T-helper 1 cell treated with Interleukin-12 subunit alpha and Interleukin-12 subunit beta and Interleukin-4 antibody, amounts not matched to agents 30 μg/mL and 1 μg/mL, for 36 hours (primary cell): Measurements from ENCODE around the gene RTN4.
"Not testable (repeated sequence)": the region's sequence is repeated elsewhere in the genome, so short reads cannot be mapped to it uniquely, and the experiment has no call there.

Experiments used
- H3K27ac Mint-ChIP-seq: one replicate; pipeline ENCODE4 v1.8.0; 2021; ENCODE audit warnings: mild to moderate bottlenecking, mixed read lengths
- H3K27me3 Mint-ChIP-seq: one replicate; pipeline ENCODE4 v1.8.0; 2021; ENCODE audit warnings: low read depth, mixed read lengths
- H3K36me3 Mint-ChIP-seq: one replicate; pipeline ENCODE4 v1.8.0; 2021; ENCODE audit warnings: low read depth, mixed read lengths
- H3K4me1 Mint-ChIP-seq: one replicate; pipeline ENCODE4 v1.8.0; 2021; ENCODE audit warnings: low read depth, mixed read lengths
- H3K4me3 Mint-ChIP-seq: one replicate; pipeline ENCODE4 v1.8.0; 2021; ENCODE audit warnings: mild to moderate bottlenecking, moderate library complexity, mixed read lengths
- H3K9me3 Mint-ChIP-seq: one replicate; pipeline ENCODE4 v1.8.0; 2021; ENCODE audit warnings: mixed read lengths

RTN4 gene

GRCh38 chr2:55054106-55054875 lies 4.0 kb upstream of the RTN4 start:
- Mint-ChIP-seq H3K4me3 (no peak overlapping the region), H3K9me3 (no peaks in the 10 kb centered on the region), H3K36me3 (peaks cover 5% of the 10 kb centered on the region), H3K4me1 (peaks cover 24% of the 10 kb centered on the region), H3K27ac (peak overlapping the region; percentile 20), H3K27me3 (no peaks in the 10 kb centered on the region)

DNA sequence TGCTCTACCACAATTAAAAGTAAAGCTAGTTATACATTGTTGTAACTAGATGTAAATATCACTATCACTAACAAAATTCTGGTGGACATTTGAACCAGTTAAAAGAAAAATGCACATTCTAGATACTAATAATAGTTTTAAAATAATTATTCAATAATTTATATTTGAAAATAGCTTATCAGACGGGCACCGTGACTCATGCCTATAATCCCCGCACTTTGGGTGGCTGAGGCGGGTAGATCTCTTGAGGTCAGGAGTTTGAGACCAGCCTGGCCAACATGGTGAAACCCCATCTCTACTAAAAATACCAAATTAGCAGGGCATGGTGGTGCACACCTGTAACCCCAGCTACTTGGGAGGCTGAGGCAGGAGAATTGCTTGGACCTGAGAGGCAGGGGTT lies 3.0 kb upstream of the RTN4 start:
- not testable (repeated sequence) for H3K27ac Mint-ChIP-seq, H3K27me3 Mint-ChIP-seq, H3K36me3 Mint-ChIP-seq, H3K9me3 Mint-ChIP-seq
- H3K4me1 Mint-ChIP-seq, result peaks cover 29% of the 10 kb centered on the region
- H3K4me3 Mint-ChIP-seq, result peak overlapping the region; percentile 13

- Mint-ChIP-seq H3K36me3 (peaks cover 5% of the 10 kb centered on the region), H3K27me3 (no peaks in the 10 kb centered on the region), H3K9me3 (no peaks in the 10 kb centered on the region), H3K27ac (no peak overlapping the region), H3K4me1 (peaks cover 36% of the 10 kb centered on the region), H3K4me3 (peak overlapping the region; percentile 33)
Measured at GRCh38 chr2:55052129-55053061, 2.1 kb upstream of the RTN4 start.

DNA sequence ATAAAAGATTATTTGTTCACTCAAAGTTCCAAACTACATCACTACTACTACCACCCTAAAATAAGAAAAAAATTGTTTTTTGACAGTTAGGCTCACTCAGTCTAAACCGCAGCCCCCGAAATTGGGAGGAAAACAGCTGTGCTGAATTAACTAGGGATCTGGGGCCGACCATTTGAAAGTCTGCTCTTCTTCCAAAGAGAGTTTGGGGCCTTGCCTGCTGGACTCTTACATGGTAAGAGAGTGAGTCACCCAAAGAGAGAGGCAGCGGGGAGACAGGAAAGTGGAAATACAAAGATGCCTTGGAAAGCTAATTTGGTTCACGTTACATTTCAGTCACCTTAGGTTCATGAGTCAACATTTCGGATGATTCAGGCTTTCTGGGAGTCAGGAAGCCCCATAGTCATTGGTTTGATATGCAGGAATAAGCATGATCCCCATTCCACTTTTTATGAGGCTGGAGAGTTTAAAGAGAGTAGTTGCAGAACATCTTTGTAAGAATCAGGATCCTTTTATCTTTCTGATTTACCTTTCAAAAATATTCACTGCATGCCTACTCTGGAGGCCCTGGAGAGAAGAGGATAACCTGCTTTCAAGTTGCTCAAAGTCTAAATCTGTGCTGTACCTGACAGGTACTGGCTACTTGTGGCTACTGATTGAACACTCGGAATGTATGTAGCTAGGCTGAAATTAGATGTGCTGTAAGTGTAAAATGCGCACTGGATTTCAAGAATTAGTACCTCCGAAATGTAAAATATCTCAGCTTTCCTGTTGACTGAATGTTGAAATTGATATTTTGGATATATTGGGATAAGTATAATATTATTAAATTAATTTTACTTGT lies 995 bp upstream of the RTN4 start:
- peak overlapping the region; percentile 98 for H3K27ac Mint-ChIP-seq
- H3K4me3 Mint-ChIP-seq, result peak overlapping the region; percentile 99
- H3K36me3 Mint-ChIP-seq, result peaks cover 5% of the 10 kb centered on the region
- H3K27me3 Mint-ChIP-seq, result no peaks in the 10 kb centered on the region
- no peaks in the 10 kb centered on the region for H3K9me3 Mint-ChIP-seq
- peaks cover 47% of the 10 kb centered on the region for H3K4me1 Mint-ChIP-seq

- peaks cover 52% of the 10 kb centered on the region for H3K4me1 Mint-ChIP-seq
- H3K36me3 Mint-ChIP-seq, result peaks cover 5% of the 10 kb centered on the region
- no peaks in the 10 kb centered on the region for H3K9me3 Mint-ChIP-seq
- peak overlapping the region; percentile 99 for H3K4me3 Mint-ChIP-seq
- H3K27ac Mint-ChIP-seq, result no peak overlapping the region
- no peaks in the 10 kb centered on the region for H3K27me3 Mint-ChIP-seq
Measured at GRCh38 chr2:55049821-55050099, 491 bp downstream of the RTN4 start.

- Mint-ChIP-seq H3K4me1 (peaks cover 48% of the 10 kb centered on the region), H3K9me3 (no peaks in the 10 kb centered on the region), H3K27me3 (no peaks in the 10 kb centered on the region), H3K36me3 (peaks cover 5% of the 10 kb centered on the region), H3K27ac (peak overlapping the region; percentile 87), H3K4me3 (peak overlapping the region; percentile 95)
Measured at GRCh38 chr2:55049043-55049820, 1.0 kb downstream of the RTN4 start.

GRCh38 chr2:55048508-55049042 lies 1.7 kb downstream of the RTN4 start:
- Mint-ChIP-seq H3K4me3 (peak overlapping the region; percentile 95), H3K4me1 (peaks cover 44% of the 10 kb centered on the region), H3K27me3 (no peaks in the 10 kb centered on the region), H3K9me3 (no peaks in the 10 kb centered on the region), H3K27ac (peak overlapping the region; percentile 87), H3K36me3 (peaks cover 5% of the 10 kb centered on the region)

DNA sequence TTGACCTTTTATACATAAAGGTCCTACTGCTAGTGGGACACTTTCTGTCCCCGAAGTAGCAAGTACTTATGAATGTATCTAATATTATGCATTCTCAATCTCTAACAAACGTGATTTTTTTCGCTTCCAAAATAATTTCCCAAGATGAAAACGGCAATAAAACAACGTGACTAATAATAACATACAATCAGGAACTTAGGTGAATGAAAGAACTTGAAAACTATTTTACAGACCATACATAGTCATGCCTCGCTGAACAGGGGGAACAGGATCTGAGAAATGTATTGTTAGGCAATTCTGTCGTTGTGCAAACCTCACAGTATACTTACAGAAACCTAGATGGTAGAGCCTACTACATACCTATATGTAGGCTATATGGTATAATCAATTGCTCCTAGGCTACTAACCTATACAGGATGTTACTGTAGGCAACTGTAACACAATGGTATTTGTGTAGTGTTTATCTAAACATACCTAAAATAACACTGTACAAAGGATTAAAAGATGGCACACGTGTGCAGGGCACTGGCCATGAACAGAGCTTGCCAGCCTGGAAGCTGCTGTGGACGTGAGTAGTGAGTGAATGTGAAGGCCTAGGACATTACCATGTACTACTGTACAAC lies 2.5 kb downstream of the RTN4 start:
- no peaks in the 10 kb centered on the region for H3K9me3 Mint-ChIP-seq
- peak overlapping the region; percentile 95 for H3K4me3 Mint-ChIP-seq
- H3K4me1 Mint-ChIP-seq, result peaks cover 45% of the 10 kb centered on the region
- H3K27me3 Mint-ChIP-seq, result no peaks in the 10 kb centered on the region
- H3K36me3 Mint-ChIP-seq, result peaks cover 5% of the 10 kb centered on the region
- H3K27ac Mint-ChIP-seq, result no peak overlapping the region

DNA sequence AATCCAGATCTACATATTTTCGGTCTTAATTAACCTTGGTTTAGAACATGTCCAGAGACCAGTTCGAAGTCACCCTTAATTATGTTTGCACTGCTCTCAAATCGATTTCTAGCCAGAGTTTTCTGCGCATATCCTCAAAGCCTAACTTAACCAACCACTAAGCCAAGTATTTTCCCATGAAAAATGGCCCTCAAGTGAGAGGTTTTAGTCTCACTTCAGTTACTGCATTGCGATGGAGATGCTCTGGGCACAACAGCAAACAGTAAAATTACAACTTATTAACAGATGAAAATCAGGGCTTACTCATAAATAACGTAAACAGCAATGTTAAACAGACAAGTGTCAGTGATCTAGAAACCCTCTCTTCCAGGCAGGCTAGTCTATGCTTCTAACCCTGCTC lies 4.5 kb downstream of the RTN4 start:
- Mint-ChIP-seq H3K36me3 (peaks cover 5% of the 10 kb centered on the region), H3K9me3 (no peaks in the 10 kb centered on the region), H3K27ac (no peak overlapping the region), H3K4me3 (no peak overlapping the region), H3K4me1 (peaks cover 32% of the 10 kb centered on the region), H3K27me3 (no peaks in the 10 kb centered on the region)

DNA sequence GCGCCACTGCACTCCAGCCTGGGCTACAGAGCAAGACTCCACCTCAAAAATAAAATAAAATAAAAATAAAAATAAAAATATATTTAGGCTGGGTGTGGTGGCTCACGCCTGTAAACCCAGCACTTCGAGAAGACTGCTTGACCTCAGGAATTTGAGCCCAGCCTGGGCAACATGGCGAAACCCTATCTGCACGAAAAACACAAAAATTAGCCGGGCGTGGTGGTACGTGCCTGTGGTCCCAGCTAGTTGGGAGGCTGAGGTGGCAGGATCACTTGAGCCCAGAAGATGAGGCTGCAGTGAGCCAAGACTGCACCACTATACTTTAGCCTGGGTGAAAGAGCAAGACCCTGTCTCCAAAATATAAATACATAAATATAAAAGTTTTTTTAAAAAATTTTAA lies 6.4 kb downstream of the RTN4 start:
- H3K9me3 Mint-ChIP-seq, result peaks cover 4% of the 10 kb centered on the region
- H3K4me3 Mint-ChIP-seq, result no peak overlapping the region
- peaks cover 30% of the 10 kb centered on the region for H3K4me1 Mint-ChIP-seq
- no peak overlapping the region for H3K27ac Mint-ChIP-seq
- H3K36me3 Mint-ChIP-seq, result peaks cover 4% of the 10 kb centered on the region
- no peaks in the 10 kb centered on the region for H3K27me3 Mint-ChIP-seq

DNA sequence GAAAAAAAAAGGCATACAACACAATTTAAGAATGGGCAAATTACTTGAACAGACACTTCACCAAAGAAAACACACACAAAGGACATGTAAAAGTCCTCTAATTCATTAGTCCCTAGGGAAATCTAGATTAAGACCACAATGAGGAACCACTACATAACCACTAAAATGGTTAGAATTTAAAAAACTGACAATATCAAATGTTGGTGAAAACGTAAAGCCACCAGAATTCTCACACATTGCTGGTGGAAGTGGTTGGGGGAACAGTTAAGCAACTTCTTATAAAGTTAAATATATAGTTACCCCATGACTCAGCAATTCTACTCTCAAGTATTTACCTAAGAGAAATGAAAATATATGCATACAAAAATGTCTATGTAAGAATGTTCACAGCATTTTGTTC lies 11.8 kb downstream of the RTN4 start:
- no peak overlapping the region for H3K27ac Mint-ChIP-seq
- H3K27me3 Mint-ChIP-seq, result no peaks in the 10 kb centered on the region
- peaks cover 34% of the 10 kb centered on the region for H3K4me1 Mint-ChIP-seq
- peaks cover 25% of the 10 kb centered on the region for H3K9me3 Mint-ChIP-seq
- H3K4me3 Mint-ChIP-seq, result no peak overlapping the region
- peaks cover 19% of the 10 kb centered on the region for H3K36me3 Mint-ChIP-seq

- Mint-ChIP-seq H3K4me3 (no peak overlapping the region), H3K27me3 (no peaks in the 10 kb centered on the region), H3K36me3 (peaks cover 19% of the 10 kb centered on the region), H3K27ac (no peak overlapping the region), H3K9me3 (peaks cover 25% of the 10 kb centered on the region), H3K4me1 (peaks cover 37% of the 10 kb centered on the region)
Measured at GRCh38 chr2:55035716-55036115, 14.5 kb downstream of the RTN4 start.

DNA sequence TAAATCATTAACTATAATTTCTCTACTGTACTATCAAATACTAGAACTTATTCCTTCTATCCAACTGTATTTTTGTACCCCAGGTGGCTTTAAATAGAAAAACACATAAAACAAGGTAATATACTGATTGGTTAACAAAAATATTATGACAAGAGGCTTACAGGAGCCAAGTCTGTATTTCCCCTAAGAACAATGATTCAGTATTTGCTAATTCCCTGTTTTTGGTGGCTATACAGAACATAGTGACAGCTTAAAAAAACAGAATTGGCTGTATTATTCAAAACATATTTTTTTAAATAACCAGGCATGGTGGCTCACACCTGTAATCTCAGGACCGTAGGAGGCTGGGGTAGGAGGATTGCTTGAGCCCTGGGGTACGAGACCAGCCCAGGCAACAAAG lies 16.3 kb downstream of the RTN4 start:
- Mint-ChIP-seq H3K4me1 (peaks cover 39% of the 10 kb centered on the region), H3K4me3 (no peak overlapping the region), H3K27ac (no peak overlapping the region)

More for the DNA sequence above, 16.3 kb downstream of the RTN4 start:
- Mint-ChIP-seq H3K27me3 (no peaks in the 10 kb centered on the region), H3K36me3 (peaks cover 15% of the 10 kb centered on the region), H3K9me3 (peaks cover 22% of the 10 kb centered on the region)
